Measurements from ENCODE around the gene ADARB2. TPM values are rescaled to one million over a fixed set of nuclear protein-coding genes. Genes with fewer than 3 reads are reported as not detected.

The ADARB2 gene
- total and polyA plus RNA-seq, 4 donors: 0.22 to 1.3 (median 0.55) TPM

DNA sequence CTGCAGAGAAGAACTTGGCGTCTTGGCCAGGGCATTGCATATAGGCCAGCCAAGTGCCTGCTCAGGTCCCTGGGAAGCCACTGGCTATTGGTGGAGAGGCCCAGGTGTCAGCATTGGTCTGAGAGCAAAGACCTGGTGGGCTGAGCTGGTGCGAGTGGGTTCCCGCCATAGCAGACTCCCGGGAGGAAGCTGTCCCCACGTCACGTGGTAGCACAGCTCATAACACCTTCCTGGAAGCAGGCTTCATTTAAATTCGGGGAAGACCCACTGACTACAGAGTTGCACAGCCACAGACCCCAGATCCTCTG, 550.7 kb downstream of the ADARB2 start:
- H3K9ac ChIP-seq (ENCODE audit: insufficient read depth in 1 of 2, low read length in 2 of 2): no peak overlapping the region
- H3K27ac ChIP-seq (ENCODE audit: low read depth in 1 of 2, low read length in 1 of 2): no peak overlapping the region
- DNase-seq: no peak
- no peaks in the 10 kb centered on the region for H3K36me3 ChIP-seq (ENCODE audit: control insufficient read depth in 4 of 4, insufficient read depth in 4 of 4, low read length in 4 of 4)
- H3K4me3 ChIP-seq: no peak overlapping the region
- WGBS, 2 donors: 69 to 81% methylated on average over 7 of the region's 7 CpGs
- H3K9me3 ChIP-seq (ENCODE audit: control insufficient read depth in 4 of 4, insufficient read depth in 3 of 4, low read length in 3 of 4): no peaks in the 10 kb centered on the region
- H3K4me1 ChIP-seq (ENCODE audit: control insufficient read depth in 5 of 5, insufficient read depth in 5 of 5, low read length in 5 of 5): peaks cover 0 to 2% (median 0%) of the 10 kb centered on the region in 5 donors
- ATAC-seq (ENCODE audit: insufficient read depth, low FRiP score): no peak
- H3K27me3 ChIP-seq (ENCODE audit: control insufficient read depth in 3 of 3, insufficient read depth in 3 of 3, low read length in 2 of 3): no peaks in the 10 kb centered on the region
- TF ChIP-seq, protein P1, sequence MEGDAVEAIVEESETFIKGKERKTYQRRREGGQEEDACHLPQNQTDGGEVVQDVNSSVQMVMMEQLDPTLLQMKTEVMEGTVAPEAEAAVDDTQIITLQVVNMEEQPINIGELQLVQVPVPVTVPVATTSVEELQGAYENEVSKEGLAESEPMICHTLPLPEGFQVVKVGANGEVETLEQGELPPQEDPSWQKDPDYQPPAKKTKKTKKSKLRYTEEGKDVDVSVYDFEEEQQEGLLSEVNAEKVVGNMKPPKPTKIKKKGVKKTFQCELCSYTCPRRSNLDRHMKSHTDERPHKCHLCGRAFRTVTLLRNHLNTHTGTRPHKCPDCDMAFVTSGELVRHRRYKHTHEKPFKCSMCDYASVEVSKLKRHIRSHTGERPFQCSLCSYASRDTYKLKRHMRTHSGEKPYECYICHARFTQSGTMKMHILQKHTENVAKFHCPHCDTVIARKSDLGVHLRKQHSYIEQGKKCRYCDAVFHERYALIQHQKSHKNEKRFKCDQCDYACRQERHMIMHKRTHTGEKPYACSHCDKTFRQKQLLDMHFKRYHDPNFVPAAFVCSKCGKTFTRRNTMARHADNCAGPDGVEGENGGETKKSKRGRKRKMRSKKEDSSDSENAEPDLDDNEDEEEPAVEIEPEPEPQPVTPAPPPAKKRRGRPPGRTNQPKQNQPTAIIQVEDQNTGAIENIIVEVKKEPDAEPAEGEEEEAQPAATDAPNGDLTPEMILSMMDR (IDR thresholded peaks at IDR 0.05; ENCODE audit: control extremely low read depth, extremely low read depth): no peak

DNA sequence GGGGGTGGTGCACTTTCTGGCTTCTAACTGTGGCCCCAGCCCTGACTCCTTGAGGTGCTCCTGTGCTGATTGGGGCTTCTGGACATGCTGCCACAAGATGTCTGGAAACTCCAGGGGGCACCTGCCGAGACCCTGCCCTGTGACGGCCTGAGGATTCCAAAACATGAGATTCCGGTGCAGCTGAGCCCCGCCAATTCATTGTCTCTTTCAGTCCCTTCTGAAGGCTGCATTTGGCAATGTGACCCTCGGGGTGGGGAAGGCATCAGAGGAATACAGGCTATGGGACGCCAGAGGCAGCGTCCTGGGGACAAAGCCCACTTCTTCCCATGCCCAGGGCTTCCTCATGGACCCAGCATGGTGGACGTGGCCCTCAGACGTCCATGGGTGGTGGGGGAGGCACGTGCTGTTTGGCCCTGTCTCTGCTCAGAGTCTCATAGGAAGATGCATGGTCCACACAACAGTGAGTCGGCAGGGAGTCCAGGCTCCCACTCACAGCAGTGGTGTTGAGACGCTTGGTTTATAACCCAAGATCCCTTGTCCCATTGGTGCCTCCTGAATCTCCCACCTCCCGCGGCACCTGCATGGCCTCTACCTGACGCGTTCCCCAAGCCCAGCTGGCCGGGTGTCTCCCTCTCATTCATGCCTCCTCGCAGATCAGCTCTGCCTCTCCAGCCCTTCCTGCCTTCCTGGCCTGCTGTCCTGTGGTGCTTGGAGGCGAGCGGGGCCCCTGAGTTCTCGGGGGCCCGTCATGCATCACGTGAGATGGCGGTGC, 551.2 kb downstream of the ADARB2 start:
- Histone ChIP-seq H3K4me1 (ENCODE audit: control insufficient read depth in 5 of 5, insufficient read depth in 5 of 5, low read length in 5 of 5) (peaks cover 0 to 2% (median 0%) of the 10 kb centered on the region in 5 donors), H3K9ac (ENCODE audit: insufficient read depth in 1 of 2, low read length in 2 of 2) (no peak overlapping the region), H3K36me3 (ENCODE audit: control insufficient read depth in 4 of 4, insufficient read depth in 4 of 4, low read length in 4 of 4) (no peaks in the 10 kb centered on the region), H3K4me3 (no peak overlapping the region), H3K27ac (ENCODE audit: low read depth in 1 of 2, low read length in 1 of 2) (no peak overlapping the region), H3K27me3 (ENCODE audit: control insufficient read depth in 3 of 3, insufficient read depth in 3 of 3, low read length in 2 of 3) (no peaks in the 10 kb centered on the region), H3K9me3 (ENCODE audit: control insufficient read depth in 4 of 4, insufficient read depth in 3 of 4, low read length in 3 of 4) (no peaks in the 10 kb centered on the region)
- TF ChIP-seq, protein P1 (IDR thresholded peaks at IDR 0.05; ENCODE audit: control extremely low read depth, extremely low read depth): no peak
- WGBS, 2 donors: 89 to 91% methylated on average over 24 of the region's 24 CpGs
- no peak for ATAC-seq (ENCODE audit: insufficient read depth, low FRiP score)
- no peak for DNase-seq

DNA sequence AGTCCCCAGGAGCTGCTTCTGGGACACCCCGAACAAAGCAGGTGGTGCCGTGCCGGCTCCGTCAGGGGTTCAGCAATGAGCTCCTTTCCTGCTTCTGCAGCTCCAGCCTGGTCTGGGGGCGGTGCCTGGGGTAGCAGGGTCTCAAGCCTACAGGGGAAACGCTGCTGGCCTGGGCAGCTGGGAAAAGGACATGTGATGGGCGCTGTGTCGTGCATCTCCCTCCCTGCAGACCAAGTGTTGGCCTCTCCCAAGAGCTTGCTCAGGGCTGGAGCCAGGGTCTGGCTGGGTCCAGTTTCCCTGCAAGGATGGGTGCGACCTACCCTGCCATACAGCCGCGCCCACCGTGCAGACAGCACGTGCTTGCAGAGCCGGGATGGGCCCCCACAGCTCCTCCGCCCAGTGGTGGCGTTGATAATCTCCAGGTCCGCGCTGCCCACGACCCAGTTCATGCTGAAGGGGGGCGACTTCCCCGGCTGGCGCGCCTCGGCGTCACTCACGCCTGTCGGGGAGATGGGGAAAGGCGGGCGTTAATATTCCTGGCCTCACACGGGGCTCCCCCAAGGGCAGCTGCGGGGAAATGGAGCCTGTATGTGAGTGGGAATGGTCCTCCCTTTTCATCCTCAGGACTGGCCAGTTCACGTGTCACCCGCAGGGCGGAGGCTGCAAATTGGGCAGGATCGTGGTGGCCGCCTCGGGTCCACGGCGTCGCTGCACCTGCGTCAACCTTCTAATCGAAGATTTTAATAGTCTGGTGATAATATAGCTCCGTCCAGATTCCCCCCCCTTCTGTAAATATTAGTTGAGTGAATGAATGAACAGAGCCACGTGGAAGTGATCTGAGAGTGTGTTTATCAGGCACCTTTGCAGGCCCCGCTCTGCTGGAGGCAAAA, 552.5 kb downstream of the ADARB2 start:
- ATAC-seq (ENCODE audit: insufficient read depth, low FRiP score) (no peak), DNase-seq (no peak)
- TF ChIP-seq, protein P1 (IDR thresholded peaks at IDR 0.05; ENCODE audit: control extremely low read depth, extremely low read depth): no peak
- 78 to 88% methylated on average over 44 to 45 of the region's 45 CpGs for WGBS, 2 donors
- no peaks in the 10 kb centered on the region for H3K9me3 ChIP-seq (ENCODE audit: control insufficient read depth in 4 of 4, insufficient read depth in 3 of 4, low read length in 3 of 4)
- H3K4me3 ChIP-seq: no peak overlapping the region
- no peak overlapping the region for H3K27ac ChIP-seq (ENCODE audit: low read depth in 1 of 2, low read length in 1 of 2)
- no peaks in the 10 kb centered on the region for H3K36me3 ChIP-seq (ENCODE audit: control insufficient read depth in 4 of 4, insufficient read depth in 4 of 4, low read length in 4 of 4)
- peaks cover 0 to 2% (median 0%) of the 10 kb centered on the region in 5 donors for H3K4me1 ChIP-seq (ENCODE audit: control insufficient read depth in 5 of 5, insufficient read depth in 5 of 5, low read length in 5 of 5)
- no peaks in the 10 kb centered on the region for H3K27me3 ChIP-seq (ENCODE audit: control insufficient read depth in 3 of 3, insufficient read depth in 3 of 3, low read length in 2 of 3)
- no peak overlapping the region for H3K9ac ChIP-seq (ENCODE audit: insufficient read depth in 1 of 2, low read length in 2 of 2)
